GM12865 (cell line): ENCODE results near the gene PLK5.

Source experiments
- DNase-seq: peaks from one replicate; pipeline ENCODE4 v3.0.0; 2010; ENCODE audit warnings: low read depth
- H3K4me3 ChIP-seq: 2 replicates; pipeline ENCODE4 v1.5.1; 2011; ENCODE audit warnings: mild to moderate bottlenecking, low read depth, low read length, control low read depth
- CTCF ChIP-seq: IDR thresholded peaks from 2 replicates; pipeline ENCODE4 v1.5.1; 2011; ENCODE audit warnings: low read length, control low read depth, low read depth, inconsistent platforms; ENCODE audit not compliant: insufficient read depth; ENCODE audit errors: missing control alignments

The PLK5 gene

DNA sequence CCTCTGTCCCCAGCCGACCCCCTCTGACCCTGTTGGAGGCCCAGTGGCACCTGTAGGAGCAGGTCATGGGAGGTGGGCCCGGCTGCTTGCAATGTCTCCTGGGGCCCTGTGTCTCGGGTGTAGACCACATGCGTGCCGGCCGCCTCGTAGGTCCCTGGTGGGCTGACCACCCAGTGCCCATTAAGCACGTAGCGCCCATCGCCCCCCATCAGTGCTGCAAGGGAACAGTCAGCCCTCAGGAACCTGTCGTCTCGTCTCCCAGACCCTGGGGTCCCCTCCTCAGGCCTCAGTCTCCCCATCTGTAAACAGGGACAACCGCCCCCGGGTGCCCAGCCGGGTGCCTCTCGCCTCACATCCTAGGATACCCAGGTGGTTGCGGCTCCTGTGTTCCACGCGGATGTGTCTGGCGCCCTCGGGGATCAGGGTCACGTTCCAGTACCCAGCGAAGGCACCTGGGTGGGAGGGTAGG lies 16.7 kb upstream of the PLK5 start:
- no peak for TF ChIP-seq CTCF
- H3K4me3 ChIP-seq = no peak overlapping the region
- DNase-seq = no peak

- TF ChIP-seq CTCF = no peak
- no peak overlapping the region for H3K4me3 ChIP-seq
- peak; percentile 80 for DNase-seq
Measured at GRCh38 chr19:1507763-1508506, 15.9 kb upstream of the PLK5 start.

- no peak for DNase-seq
- no peak for TF ChIP-seq CTCF
- H3K4me3 ChIP-seq = no peak overlapping the region
Measured at GRCh38 chr19:1508507-1508856, 15.4 kb upstream of the PLK5 start.

DNA sequence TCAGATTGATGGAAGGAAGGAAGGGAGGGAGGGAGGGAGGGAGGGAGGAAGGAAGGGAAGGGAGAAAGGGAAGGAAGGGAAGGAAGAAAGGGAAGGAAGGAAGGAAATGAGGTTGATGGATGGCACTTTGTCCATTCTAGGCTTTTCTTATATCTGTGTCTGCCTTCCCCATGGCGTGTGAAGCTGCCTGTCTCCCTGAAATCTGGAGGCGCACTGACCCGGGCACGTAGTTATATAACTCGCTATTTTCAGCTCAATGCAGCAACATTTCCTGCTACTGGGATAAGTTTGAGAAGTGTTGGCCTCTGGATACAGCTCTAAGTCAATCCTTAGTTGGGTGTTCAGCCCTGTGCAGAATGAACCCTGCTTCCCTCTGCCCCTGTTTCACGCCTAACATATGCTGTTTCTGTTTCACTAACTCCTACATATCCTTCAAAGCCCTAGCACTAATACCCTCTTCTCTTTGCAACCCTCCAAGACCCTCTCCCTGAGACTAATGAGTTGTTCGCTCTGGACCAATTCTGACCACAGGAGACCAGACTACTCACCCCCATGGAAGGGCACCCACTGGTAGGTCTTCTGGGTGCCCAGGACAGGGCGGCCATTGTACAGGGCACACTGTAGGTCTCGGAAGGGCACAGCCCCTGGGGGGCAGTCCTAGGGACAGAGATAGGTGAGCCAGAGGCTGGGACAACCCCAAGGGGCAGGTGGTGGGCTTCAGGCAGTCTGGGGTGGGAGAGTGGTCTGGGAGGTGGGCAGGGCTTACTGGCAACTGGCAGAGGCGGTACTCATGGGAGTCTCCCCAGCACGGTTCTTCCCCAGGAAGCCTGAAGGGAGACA lies 14.1 kb upstream of the PLK5 start:
- TF ChIP-seq CTCF = no peak
- no peak for DNase-seq

GRCh38 chr19:1510442-1510806 lies 13.5 kb upstream of the PLK5 start:
- H3K4me3 ChIP-seq = no peak overlapping the region
- DNase-seq = no peak
- TF ChIP-seq CTCF = no peak

More for the DNA sequence above, 14.1 kb upstream of the PLK5 start:
- H3K4me3 ChIP-seq = no peak overlapping the region

DNA sequence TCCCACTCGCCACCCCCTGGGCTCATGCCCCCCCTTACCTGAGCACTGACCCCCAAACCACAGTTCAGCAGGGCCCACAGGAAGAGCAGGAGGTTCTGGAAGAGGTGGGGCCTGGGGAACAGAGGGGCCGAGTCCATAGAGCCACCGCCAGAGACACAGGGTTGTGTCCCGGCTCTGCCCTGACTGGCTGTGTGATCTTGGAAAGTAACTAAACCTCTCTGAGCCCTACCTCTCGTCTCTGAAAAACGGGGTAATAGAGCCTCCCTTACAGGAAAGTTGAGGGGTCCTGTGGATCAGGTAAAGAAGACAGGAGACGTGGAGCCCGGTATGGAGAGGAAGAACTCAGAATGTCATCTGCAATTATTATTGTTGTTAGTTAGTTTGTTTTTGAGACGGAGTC lies 13.1 kb upstream of the PLK5 start:
- no peak for TF ChIP-seq CTCF
- DNase-seq = no peak
- H3K4me3 ChIP-seq = no peak overlapping the region
